ENCODE measurements around the gene PRDM16. TPM values are rescaled to one million over a fixed set of nuclear protein-coding genes. Genes with fewer than 3 reads are reported as not detected.
"Not testable (repeated sequence)": the region's sequence is repeated elsewhere in the genome, so short reads cannot be mapped to it uniquely, and the experiment has no call there.

The PRDM16 gene
- total RNA-seq, 2 donors from 2014 or later: not detected

DNA sequence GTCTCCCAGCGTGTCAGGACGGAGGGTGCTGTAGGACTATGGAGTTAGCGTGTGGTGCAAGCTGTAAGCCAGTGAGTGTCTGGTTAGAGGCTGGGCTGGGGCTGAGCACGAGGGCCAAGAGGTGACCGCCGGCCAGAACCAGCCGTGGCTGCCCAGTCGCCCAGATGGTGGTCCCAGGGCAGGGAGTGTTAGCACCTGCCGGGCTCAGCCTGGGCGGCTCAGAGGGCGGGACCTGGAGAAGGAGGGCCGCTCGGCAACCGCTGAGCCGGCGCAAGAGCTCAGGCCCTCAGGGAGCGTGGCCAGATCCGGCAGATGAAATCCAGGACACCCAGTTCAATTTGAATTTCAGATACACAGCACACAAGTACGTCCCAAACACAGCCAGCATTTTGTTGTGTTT lies 87.9 kb downstream of the PRDM16 start:
- Mint-ChIP-seq H3K36me3 (ENCODE audit: low read depth) (no peaks in the 10 kb centered on the region), H3K4me1 (no peaks in the 10 kb centered on the region), H3K27ac (no peak overlapping the region), H3K27me3 (peaks cover 12% of the 10 kb centered on the region), H3K4me3 (no peak overlapping the region), H3K9me3 (no peaks in the 10 kb centered on the region)
- no peak for ATAC-seq (replicated peaks)

DNA sequence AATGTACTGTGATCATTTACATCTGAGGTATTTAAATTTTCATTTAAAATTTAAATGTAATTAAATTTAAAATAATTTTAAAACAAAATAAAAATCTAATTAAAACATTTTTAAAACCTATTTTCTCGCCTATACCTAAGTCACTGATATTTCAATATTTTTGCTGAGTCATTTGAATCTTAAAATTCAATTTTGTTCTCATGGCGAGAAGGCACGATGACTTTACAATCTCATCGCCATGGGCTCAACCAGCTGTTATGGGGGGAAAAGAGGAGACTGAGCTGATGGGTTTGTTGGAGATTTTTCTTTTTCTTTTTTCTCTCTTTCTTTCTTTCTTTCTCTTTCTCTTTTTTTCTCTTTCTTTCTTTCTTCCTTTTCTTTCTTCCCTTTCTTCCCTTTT lies 89.3 kb downstream of the PRDM16 start:
- H3K4me3 Mint-ChIP-seq: no peak overlapping the region
- no peaks in the 10 kb centered on the region for H3K4me1 Mint-ChIP-seq
- H3K27me3 Mint-ChIP-seq: peaks cover 8% of the 10 kb centered on the region
- no peaks in the 10 kb centered on the region for H3K9me3 Mint-ChIP-seq
- ATAC-seq (replicated peaks): no peak
- H3K27ac Mint-ChIP-seq: no peak overlapping the region
- H3K36me3 Mint-ChIP-seq (ENCODE audit: low read depth): no peaks in the 10 kb centered on the region

GRCh38 chr1:3159121-3159520 lies 90.1 kb downstream of the PRDM16 start:
- Mint-ChIP-seq H3K27me3 (peaks cover 8% of the 10 kb centered on the region), H3K4me3 (no peak overlapping the region), H3K4me1 (no peaks in the 10 kb centered on the region), H3K36me3 (ENCODE audit: low read depth) (no peaks in the 10 kb centered on the region), H3K27ac (no peak overlapping the region), H3K9me3 (no peaks in the 10 kb centered on the region)
- ATAC-seq (replicated peaks): no peak

GRCh38 chr1:3159996-3160395 lies 91.0 kb downstream of the PRDM16 start:
- Mint-ChIP-seq H3K9me3 (no peaks in the 10 kb centered on the region), H3K4me3 (no peak overlapping the region), H3K27ac (no peak overlapping the region), H3K36me3 (ENCODE audit: low read depth) (no peaks in the 10 kb centered on the region), H3K27me3 (peaks cover 8% of the 10 kb centered on the region), H3K4me1 (no peaks in the 10 kb centered on the region)
- ATAC-seq (replicated peaks): no peak

DNA sequence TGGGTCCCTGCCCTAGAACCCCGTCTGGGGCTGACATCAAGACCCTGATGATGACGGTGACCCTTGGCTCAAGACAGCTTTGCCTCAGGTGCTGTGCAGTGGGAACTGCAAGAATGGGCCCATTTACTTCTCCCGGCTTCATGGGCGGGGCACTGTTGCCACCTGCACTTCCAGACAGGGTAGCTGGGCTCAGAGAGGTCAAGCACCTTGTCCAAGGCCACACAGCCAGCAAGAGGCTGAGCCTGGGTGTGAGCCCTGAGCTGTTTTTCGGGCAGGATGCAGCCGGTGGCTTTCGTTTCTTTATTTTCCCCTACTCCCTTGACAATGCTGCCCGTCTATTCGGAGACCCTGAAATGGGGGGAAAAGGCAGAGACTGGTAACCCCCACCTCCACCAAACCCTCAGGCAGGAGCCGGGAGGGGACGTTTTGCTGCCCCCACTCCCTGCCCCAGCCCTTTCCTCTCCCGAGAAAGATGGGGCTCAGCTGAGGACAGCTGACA lies 91.7 kb downstream of the PRDM16 start:
- no peaks in the 10 kb centered on the region for H3K9me3 Mint-ChIP-seq
- peaks cover 7% of the 10 kb centered on the region for H3K27me3 Mint-ChIP-seq
- no peaks in the 10 kb centered on the region for H3K4me1 Mint-ChIP-seq
- no peak for ATAC-seq (replicated peaks)
- no peaks in the 10 kb centered on the region for H3K36me3 Mint-ChIP-seq (ENCODE audit: low read depth)
- H3K27ac Mint-ChIP-seq: no peak overlapping the region
- peak overlapping the region; percentile 56 for H3K4me3 Mint-ChIP-seq

DNA sequence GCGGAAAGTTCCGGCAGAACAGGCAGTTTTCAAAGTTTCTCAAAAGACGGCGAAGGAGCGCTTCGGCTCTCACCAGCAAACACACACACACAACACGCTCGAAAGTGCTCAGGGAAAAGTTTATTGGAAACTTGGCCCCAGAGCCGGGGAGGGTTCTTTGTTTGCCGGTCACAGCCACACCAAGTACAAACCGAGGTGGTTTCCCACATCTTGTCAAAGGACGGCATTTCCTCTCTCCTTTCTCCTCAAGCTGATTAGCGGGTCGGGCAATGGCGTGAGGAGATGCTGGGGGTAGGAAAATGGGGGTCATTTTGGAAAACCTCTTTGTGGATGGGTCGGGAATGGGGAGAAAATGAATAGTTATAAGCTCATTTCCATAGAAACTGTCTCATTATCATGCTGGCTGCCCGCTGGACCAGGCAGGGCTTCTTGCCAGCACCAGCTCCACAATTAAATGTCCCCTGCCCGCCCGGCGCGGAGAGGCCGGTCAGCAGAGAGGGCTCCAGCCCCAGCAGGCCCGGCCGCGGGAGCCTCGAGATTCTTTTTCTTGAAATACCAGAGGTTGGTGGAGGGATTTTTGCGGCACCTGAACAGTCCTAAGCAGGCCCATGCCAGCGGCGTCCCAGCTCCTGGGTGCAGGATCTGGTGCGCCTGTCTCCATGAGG lies 92.3 kb downstream of the PRDM16 start:
- H3K9me3 Mint-ChIP-seq: no peaks in the 10 kb centered on the region
- peak overlapping the region; percentile 56 for H3K4me3 Mint-ChIP-seq
- no peak overlapping the region for H3K27ac Mint-ChIP-seq
- H3K4me1 Mint-ChIP-seq: no peaks in the 10 kb centered on the region
- no peaks in the 10 kb centered on the region for H3K36me3 Mint-ChIP-seq (ENCODE audit: low read depth)
- no peak for ATAC-seq (replicated peaks)
- H3K27me3 Mint-ChIP-seq: peaks cover under 1% of the 10 kb centered on the region

- Mint-ChIP-seq H3K36me3 (ENCODE audit: low read depth) (no peaks in the 10 kb centered on the region), H3K4me1 (no peaks in the 10 kb centered on the region), H3K9me3 (no peaks in the 10 kb centered on the region), H3K27ac (no peak overlapping the region), H3K4me3 (no peak overlapping the region), H3K27me3 (no peaks in the 10 kb centered on the region)
- ATAC-seq (replicated peaks): no peak
Observed at GRCh38 chr1:3162322-3162882, 93.4 kb downstream of the PRDM16 start.

DNA sequence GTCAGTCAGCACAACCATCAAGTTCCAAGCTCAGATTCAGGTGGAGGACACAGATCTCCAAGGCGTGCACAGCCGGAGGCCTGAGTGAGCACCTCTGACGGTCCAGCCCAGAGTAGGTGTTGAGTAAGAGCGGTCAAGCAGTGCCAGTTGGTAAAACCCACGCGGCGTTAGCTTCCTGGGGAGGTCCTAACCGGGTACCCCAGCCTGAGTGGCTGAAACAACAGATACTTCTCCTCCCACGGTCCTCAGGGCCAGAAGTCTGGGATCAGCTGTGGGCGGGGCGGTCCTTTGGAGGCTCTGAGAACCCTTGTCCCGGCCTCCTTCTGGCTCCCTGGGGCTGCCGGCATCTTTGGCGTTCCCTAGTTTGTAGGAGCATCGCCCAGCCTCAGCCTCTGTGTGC lies 94.4 kb downstream of the PRDM16 start:
- Mint-ChIP-seq H3K27me3 (no peaks in the 10 kb centered on the region), H3K4me3 (no peak overlapping the region), H3K36me3 (ENCODE audit: low read depth) (no peaks in the 10 kb centered on the region), H3K27ac (no peak overlapping the region), H3K4me1 (no peaks in the 10 kb centered on the region), H3K9me3 (no peaks in the 10 kb centered on the region)
- ATAC-seq (replicated peaks): no peak

GRCh38 chr1:3164671-3165070 lies 95.7 kb downstream of the PRDM16 start:
- Mint-ChIP-seq H3K36me3 (ENCODE audit: low read depth) (no peaks in the 10 kb centered on the region), H3K4me1 (no peaks in the 10 kb centered on the region), H3K4me3 (no peak overlapping the region), H3K9me3 (no peaks in the 10 kb centered on the region), H3K27me3 (no peaks in the 10 kb centered on the region), H3K27ac (no peak overlapping the region)
- ATAC-seq (replicated peaks): no peak

DNA sequence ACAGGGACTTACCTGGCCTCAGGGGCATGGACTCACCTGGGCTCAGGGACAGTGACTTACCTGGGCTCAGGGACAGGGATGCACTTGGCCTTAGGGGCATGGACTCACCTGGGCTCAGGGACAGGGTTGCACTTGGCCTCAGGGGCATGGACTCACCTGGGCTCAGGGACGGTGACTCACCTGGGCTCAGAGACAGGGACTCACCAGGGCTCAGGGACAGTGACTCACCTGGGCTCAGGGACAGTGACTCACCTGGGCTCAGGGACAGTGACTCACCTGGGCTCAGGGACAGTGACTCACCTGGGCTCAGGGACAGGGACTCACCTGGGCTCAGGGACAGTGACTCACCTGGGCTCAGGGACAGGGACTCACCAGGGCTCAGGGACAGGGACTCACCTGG lies 96.2 kb downstream of the PRDM16 start:
- H3K4me1 Mint-ChIP-seq: not testable (repeated sequence)

DNA sequence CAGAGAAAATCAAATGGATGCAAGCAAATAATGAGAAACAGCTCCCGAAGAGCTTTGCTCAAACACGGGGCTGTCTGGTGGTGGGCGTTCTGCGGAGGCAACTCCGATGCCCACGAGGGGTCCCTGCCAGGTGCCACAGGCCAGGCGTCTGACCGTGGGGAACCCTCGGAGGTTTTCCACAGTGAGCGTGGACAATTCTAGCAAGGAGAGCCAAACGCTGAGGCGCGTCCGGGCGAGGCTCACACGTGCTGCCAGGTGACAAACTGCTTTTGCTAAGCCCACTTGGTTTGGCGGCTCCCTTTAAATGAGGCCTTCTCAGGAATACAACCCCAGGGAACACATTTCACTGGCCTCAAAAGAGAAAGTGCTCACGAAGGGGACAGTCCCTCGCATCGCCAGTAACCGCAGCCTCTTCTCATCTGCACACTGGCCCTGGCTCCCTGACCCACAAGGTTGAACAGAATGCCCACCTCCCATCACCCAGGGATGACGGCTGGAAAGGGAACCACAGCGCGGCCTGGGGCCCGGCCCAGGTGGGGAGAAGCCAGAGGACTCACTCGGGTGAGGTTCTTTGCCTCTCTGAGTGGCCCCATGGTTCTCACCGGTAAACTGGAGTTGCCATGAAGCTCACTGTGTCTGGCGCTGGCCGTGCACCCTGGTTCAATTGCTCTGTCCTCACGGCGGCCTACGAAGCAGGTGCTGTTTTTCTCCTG lies 97.4 kb downstream of the PRDM16 start:
- no peak overlapping the region for H3K4me3 Mint-ChIP-seq
- no peaks in the 10 kb centered on the region for H3K36me3 Mint-ChIP-seq (ENCODE audit: low read depth)
- no peaks in the 10 kb centered on the region for H3K9me3 Mint-ChIP-seq
- no peaks in the 10 kb centered on the region for H3K4me1 Mint-ChIP-seq
- ATAC-seq (replicated peaks): no peak
- H3K27ac Mint-ChIP-seq: no peak overlapping the region
- H3K27me3 Mint-ChIP-seq: no peaks in the 10 kb centered on the region

More for the DNA sequence above, 96.2 kb downstream of the PRDM16 start:
- H3K4me3 Mint-ChIP-seq; H3K36me3 Mint-ChIP-seq (ENCODE audit: low read depth); H3K9me3 Mint-ChIP-seq; H3K27ac Mint-ChIP-seq; H3K27me3 Mint-ChIP-seq; ATAC-seq (replicated peaks): not testable (repeated sequence)

- no peak for ATAC-seq (replicated peaks)
- H3K27me3 Mint-ChIP-seq: peaks cover 4% of the 10 kb centered on the region
- H3K36me3 Mint-ChIP-seq (ENCODE audit: low read depth): no peaks in the 10 kb centered on the region
- no peak overlapping the region for H3K27ac Mint-ChIP-seq
- H3K4me3 Mint-ChIP-seq: no peak overlapping the region
- H3K9me3 Mint-ChIP-seq: no peaks in the 10 kb centered on the region
- H3K4me1 Mint-ChIP-seq: no peaks in the 10 kb centered on the region
Observed at GRCh38 chr1:3167255-3167654, 98.3 kb downstream of the PRDM16 start.

GRCh38 chr1:3168678-3169077 lies 99.7 kb downstream of the PRDM16 start:
- Mint-ChIP-seq H3K9me3 (no peaks in the 10 kb centered on the region), H3K4me3 (no peak overlapping the region), H3K4me1 (no peaks in the 10 kb centered on the region), H3K27ac (no peak overlapping the region), H3K27me3 (peaks cover 15% of the 10 kb centered on the region), H3K36me3 (ENCODE audit: low read depth) (no peaks in the 10 kb centered on the region)
- no peak for ATAC-seq (replicated peaks)

GRCh38 chr1:3169665-3170356 lies 100.8 kb downstream of the PRDM16 start:
- no peaks in the 10 kb centered on the region for H3K36me3 Mint-ChIP-seq (ENCODE audit: low read depth)
- no peak overlapping the region for H3K4me3 Mint-ChIP-seq
- no peak overlapping the region for H3K27ac Mint-ChIP-seq
- peaks cover 20% of the 10 kb centered on the region for H3K27me3 Mint-ChIP-seq
- no peaks in the 10 kb centered on the region for H3K4me1 Mint-ChIP-seq
- H3K9me3 Mint-ChIP-seq: no peaks in the 10 kb centered on the region
- ATAC-seq (replicated peaks): no peak

All from activated T-helper 17 cell treated with anti-CD3 and anti-CD28 coated beads, Interleukin-2, amount 50 U/mL, for 72 hours (primary cell).